Activated T-cell treated with anti-CD3 and anti-CD28 coated beads, Interleukin-2, amount 50 U/mL, for 72 hours (primary cell): ENCODE measurements around the gene HERC3. TPM values are rescaled to one million over a fixed set of nuclear protein-coding genes. Genes with fewer than 3 reads are reported as not detected.

Source experiments
- ATAC-seq, 2 donors: fragments of 150-1000 bp; cut with Tn5 transposase; replicated peaks in 1 of 2; 2 replicates each; pipeline ENCODE4 v1.10.0; 2021; ENCODE audit warnings: moderate library complexity in 2 of 2, mild to moderate bottlenecking in 1 of 2
- DNase-seq, 2 donors: peaks; one replicate each; pipeline ENCODE4 v3.0.0; 2021 to 2022; ENCODE audit warnings: mixed read lengths in 1 of 2
- H3K27ac Mint-ChIP-seq: one replicate; pipeline ENCODE4 v1.8.0; 2022; ENCODE audit warnings: mild to moderate bottlenecking, moderate library complexity, mixed read lengths
- H3K27me3 Mint-ChIP-seq: one replicate; pipeline ENCODE4 v1.8.0; 2022; ENCODE audit warnings: low read depth, mixed read lengths
- H3K36me3 Mint-ChIP-seq, 2 donors: one replicate each; pipeline ENCODE4 v1.8.0; 2022; ENCODE audit warnings: mixed read lengths in 2 of 2, mild to moderate bottlenecking in 1 of 2; ENCODE audit not compliant: insufficient read depth in 2 of 2
- H3K4me1 Mint-ChIP-seq: one replicate; pipeline ENCODE4 v1.8.0; 2022; ENCODE audit warnings: low read depth, mixed read lengths
- H3K4me3 Mint-ChIP-seq, 2 donors: one replicate each; pipeline ENCODE4 v1.8.0; 2022; ENCODE audit warnings: mild to moderate bottlenecking in 2 of 2, mixed read lengths in 2 of 2, moderate library complexity in 2 of 2
- H3K9me3 Mint-ChIP-seq, 2 donors: one replicate each; pipeline ENCODE4 v1.8.0; 2022; ENCODE audit warnings: mixed read lengths in 2 of 2
- total RNA-seq, 2 donors: library from RNA; stranded (reverse); gene quantifications; one replicate each; pipeline ENCODE4 v1.2.3, GENCODE V29; 2022

Gene HERC3
- total RNA-seq, 2 donors from 2014 or later, result 22.0 to 32.3 TPM

GRCh38 chr4:88649716-88650115 is 57.4 kb downstream of the HERC3 start:
- Mint-ChIP-seq H3K27ac (no peak overlapping the region), H3K36me3 (no peaks in the 10 kb centered on the region), H3K4me1 (peaks cover 35% of the 10 kb centered on the region), H3K4me3 (no peak overlapping the region), H3K27me3 (no peaks in the 10 kb centered on the region), H3K9me3 (no peaks in the 10 kb centered on the region)
- DNase-seq (no peak), ATAC-seq (no peak)

DNA sequence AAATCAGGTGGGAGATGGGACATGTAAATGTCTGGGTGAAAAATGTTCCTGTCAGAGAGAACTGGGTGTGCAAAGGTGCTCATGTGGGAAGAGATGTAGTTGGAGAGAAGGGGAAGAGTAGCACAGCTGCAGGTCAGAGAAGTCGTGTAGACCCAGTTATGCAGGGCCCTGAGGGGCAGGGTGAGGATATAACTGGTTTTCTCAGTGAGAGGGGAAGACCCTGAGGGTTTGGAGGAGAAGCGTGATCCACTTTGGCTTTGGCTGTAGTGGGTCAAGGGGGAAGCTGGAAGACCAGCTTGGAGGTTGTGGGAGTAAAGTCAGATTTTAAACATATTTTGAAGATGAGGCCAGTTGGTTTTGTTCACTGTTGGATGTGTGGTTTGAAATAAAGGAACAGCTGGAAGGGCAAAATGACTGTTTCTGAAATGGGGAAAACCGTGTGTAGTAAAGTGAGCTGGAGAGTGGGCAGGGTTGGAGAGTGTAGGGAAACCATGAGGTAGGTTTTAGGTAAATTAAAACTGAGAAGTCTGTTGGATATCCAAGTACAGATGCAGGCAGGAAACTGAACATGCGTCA is 61.2 kb downstream of the HERC3 start:
- H3K4me1 Mint-ChIP-seq, result peaks cover 19% of the 10 kb centered on the region
- no peak overlapping the region for H3K27ac Mint-ChIP-seq

GRCh38 chr4:88655226-88655625 is 62.9 kb downstream of the HERC3 start:
- Mint-ChIP-seq H3K27ac (no peak overlapping the region), H3K27me3 (no peaks in the 10 kb centered on the region), H3K36me3 (peaks cover 0 to 6% of the 10 kb centered on the region in 2 donors), H3K9me3 (no peaks in the 10 kb centered on the region), H3K4me1 (peaks cover 16% of the 10 kb centered on the region), H3K4me3 (no peak overlapping the region)
- ATAC-seq, result no peak
- DNase-seq, result no peak

More for the DNA sequence above, 61.2 kb downstream of the HERC3 start:
- no peaks in the 10 kb centered on the region for H3K9me3 Mint-ChIP-seq
- no peak overlapping the region for H3K4me3 Mint-ChIP-seq
- H3K27me3 Mint-ChIP-seq, result no peaks in the 10 kb centered on the region
- H3K36me3 Mint-ChIP-seq, result peaks cover 0 to 6% of the 10 kb centered on the region in 2 donors
- DNase-seq (no peak), ATAC-seq (no peak)

GRCh38 chr4:88659055-88659889 is 67.0 kb downstream of the HERC3 start:
- H3K4me3 Mint-ChIP-seq, result no peak overlapping the region
- H3K27ac Mint-ChIP-seq, result peak overlapping the region; percentile 59
- H3K4me1 Mint-ChIP-seq, result peaks cover 4% of the 10 kb centered on the region
- no peaks in the 10 kb centered on the region for H3K9me3 Mint-ChIP-seq
- no peaks in the 10 kb centered on the region for H3K27me3 Mint-ChIP-seq
- DNase-seq (peak; percentile 25 to 26), ATAC-seq (peak; percentile 64 to 73)
- H3K36me3 Mint-ChIP-seq, result peaks cover 0 to 6% of the 10 kb centered on the region in 2 donors

GRCh38 chr4:88659890-88660208 is 67.6 kb downstream of the HERC3 start:
- H3K36me3 Mint-ChIP-seq, result peaks cover 0 to 6% of the 10 kb centered on the region in 2 donors
- H3K27ac Mint-ChIP-seq, result peak overlapping the region; percentile 20
- no peak for ATAC-seq
- peaks cover 4% of the 10 kb centered on the region for H3K4me1 Mint-ChIP-seq
- no peaks in the 10 kb centered on the region for H3K27me3 Mint-ChIP-seq
- no peak for DNase-seq
- H3K9me3 Mint-ChIP-seq, result no peaks in the 10 kb centered on the region
- no peak overlapping the region for H3K4me3 Mint-ChIP-seq

- H3K9me3 Mint-ChIP-seq, result no peaks in the 10 kb centered on the region
- no peaks in the 10 kb centered on the region for H3K27me3 Mint-ChIP-seq
- H3K27ac Mint-ChIP-seq, result no peak overlapping the region
- ATAC-seq (no peak), DNase-seq (no peak)
- H3K4me1 Mint-ChIP-seq, result peaks cover 4% of the 10 kb centered on the region
- H3K4me3 Mint-ChIP-seq, result no peak overlapping the region
- peaks cover 0 to 4% of the 10 kb centered on the region in 2 donors for H3K36me3 Mint-ChIP-seq
These were observed 68.4 kb downstream of the HERC3 start for GRCh38 chr4:88660446-88661294.

DNA sequence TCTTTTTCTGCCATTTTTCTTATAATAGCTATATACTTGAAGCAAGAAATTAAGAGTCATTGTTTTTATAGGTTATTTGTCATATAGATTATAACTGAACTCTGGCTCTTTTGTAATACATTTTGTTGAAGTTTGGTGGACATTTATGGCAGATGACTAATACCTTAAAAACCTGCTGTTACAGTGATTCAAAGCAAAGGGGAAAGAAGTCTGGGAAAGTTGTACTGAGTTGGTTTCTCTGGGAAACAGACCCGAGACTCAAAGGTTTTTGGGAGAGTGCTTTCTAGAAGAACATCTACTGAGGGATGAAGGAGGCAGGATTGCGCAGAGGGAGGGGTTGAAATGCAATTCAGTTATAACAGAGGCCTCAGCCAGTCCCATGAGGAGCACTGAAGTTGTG is 69.5 kb downstream of the HERC3 start:
- Mint-ChIP-seq H3K4me3 (no peak overlapping the region), H3K36me3 (no peaks in the 10 kb centered on the region), H3K27me3 (no peaks in the 10 kb centered on the region), H3K27ac (no peak overlapping the region), H3K9me3 (no peaks in the 10 kb centered on the region), H3K4me1 (peaks cover 4% of the 10 kb centered on the region)
- no peak for DNase-seq
- no peak for ATAC-seq

- peak; percentile 54 to 60 for ATAC-seq
- H3K9me3 Mint-ChIP-seq, result no peaks in the 10 kb centered on the region
- peaks cover 0 to 3% of the 10 kb centered on the region in 2 donors for H3K36me3 Mint-ChIP-seq
- DNase-seq, result peak; percentile 22 to 32
- H3K4me3 Mint-ChIP-seq, result no peak overlapping the region
- H3K4me1 Mint-ChIP-seq, result peaks cover 12% of the 10 kb centered on the region
- H3K27me3 Mint-ChIP-seq, result no peaks in the 10 kb centered on the region
- H3K27ac Mint-ChIP-seq, result no peak overlapping the region
These were observed 80.7 kb downstream of the HERC3 start for GRCh38 chr4:88672987-88673386.

DNA sequence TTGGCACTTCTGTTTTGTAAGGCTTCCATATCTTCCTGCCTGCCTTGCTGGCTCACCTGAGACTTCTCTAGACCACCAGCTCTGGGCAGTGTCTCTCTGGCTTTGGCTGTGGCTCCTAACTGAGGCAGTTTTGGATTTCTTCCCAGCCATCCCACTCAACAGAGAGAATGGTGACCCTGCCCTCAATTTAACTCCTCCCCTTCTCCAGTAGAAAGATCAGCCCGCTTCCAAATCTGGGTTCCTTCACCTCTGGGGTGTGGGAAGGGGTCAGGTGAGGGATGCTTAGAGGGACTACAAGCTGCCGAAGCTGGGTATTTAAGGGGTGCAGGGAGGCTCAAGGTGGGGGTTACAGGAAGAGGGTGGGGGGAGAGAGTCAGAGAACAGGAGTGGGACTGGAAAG is 81.6 kb downstream of the HERC3 start:
- Mint-ChIP-seq H3K4me1 (peaks cover 12% of the 10 kb centered on the region), H3K4me3 (no peak overlapping the region), H3K36me3 (peaks cover 0 to 3% of the 10 kb centered on the region in 2 donors), H3K9me3 (no peaks in the 10 kb centered on the region), H3K27ac (no peak overlapping the region), H3K27me3 (no peaks in the 10 kb centered on the region)
- DNase-seq, result no peak
- no peak for ATAC-seq

DNA sequence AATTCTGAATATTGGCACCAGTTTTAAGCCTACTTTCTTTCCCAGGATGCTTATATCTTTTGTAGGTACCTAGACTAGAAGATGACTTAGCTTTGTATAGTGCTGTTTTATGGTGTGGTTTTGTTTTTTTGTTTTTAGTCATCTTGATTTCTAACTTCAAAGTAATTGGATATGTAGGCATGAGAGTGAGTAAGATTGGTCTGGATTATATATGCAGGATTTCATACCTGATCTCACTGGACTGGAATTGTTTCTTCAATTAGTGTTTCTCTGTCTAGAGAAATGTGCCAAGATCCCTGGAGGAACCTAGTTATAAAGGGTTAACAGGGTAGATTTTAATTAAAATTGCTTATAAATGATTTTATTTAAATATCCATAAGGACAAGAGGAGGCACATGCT is 82.3 kb downstream of the HERC3 start:
- Mint-ChIP-seq H3K4me3 (no peak overlapping the region), H3K36me3 (peaks cover 0 to 3% of the 10 kb centered on the region in 2 donors), H3K9me3 (no peaks in the 10 kb centered on the region), H3K27me3 (no peaks in the 10 kb centered on the region), H3K27ac (no peak overlapping the region), H3K4me1 (peaks cover 12% of the 10 kb centered on the region)
- DNase-seq, result no peak
- ATAC-seq, result peak; percentile 66 to 71

- Mint-ChIP-seq H3K4me3 (no peak overlapping the region), H3K9me3 (no peaks in the 10 kb centered on the region), H3K4me1 (peaks cover 12% of the 10 kb centered on the region), H3K27ac (no peak overlapping the region), H3K36me3 (peaks cover 0 to 5% of the 10 kb centered on the region in 2 donors), H3K27me3 (no peaks in the 10 kb centered on the region)
- DNase-seq (no peak), ATAC-seq (no peak)
These were observed 82.7 kb downstream of the HERC3 start for GRCh38 chr4:88674979-88675378.

DNA sequence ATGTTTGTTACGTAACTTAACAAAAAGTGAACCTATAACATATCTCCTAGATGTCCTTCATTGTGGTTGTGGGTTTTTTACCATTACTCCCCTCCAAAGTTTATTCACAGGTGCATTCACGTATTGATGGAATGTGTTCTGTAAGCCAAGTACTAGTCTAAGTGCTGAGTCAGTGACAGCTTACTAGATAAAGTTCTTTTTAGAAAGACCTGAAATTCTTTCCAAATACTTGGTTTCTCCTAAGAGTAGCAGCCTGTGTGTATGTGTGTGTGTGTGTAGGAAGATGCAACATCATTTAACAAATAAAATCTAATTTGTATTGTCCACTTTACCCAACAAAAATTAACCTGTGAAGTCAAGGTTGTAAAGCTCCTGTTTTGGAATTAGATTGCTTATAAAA is 83.3 kb downstream of the HERC3 start:
- DNase-seq (no peak), ATAC-seq (no peak)
- H3K4me1 Mint-ChIP-seq, result peaks cover 8% of the 10 kb centered on the region
- H3K27me3 Mint-ChIP-seq, result no peaks in the 10 kb centered on the region
- H3K9me3 Mint-ChIP-seq, result no peaks in the 10 kb centered on the region
- H3K27ac Mint-ChIP-seq, result no peak overlapping the region
- H3K36me3 Mint-ChIP-seq, result peaks cover 0 to 5% of the 10 kb centered on the region in 2 donors
- no peak overlapping the region for H3K4me3 Mint-ChIP-seq

DNA sequence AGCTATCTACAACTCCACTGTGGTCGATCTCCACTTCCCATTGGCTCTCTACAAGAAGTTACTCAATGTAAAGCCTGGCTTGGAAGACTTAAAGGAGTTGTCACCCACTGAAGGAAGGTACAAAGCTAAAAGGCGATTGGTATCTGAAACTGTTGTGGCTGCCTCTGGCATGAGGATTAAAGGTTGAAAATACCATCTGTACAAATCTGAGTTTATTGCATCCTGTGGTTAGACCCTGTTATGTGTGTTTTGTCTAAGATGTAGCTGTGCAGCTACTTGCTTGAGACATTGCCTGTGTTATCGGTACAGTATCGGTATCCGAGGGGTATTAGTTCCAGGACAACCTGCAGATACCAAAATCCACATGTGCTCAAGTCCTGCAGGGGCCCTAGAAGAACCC is 88.9 kb downstream of the HERC3 start:
- no peak overlapping the region for H3K4me3 Mint-ChIP-seq
- H3K4me1 Mint-ChIP-seq, result no peaks in the 10 kb centered on the region
- peaks cover 5 to 8% of the 10 kb centered on the region in 2 donors for H3K36me3 Mint-ChIP-seq
- ATAC-seq (no peak), DNase-seq (no peak)
- no peak overlapping the region for H3K27ac Mint-ChIP-seq
- H3K9me3 Mint-ChIP-seq, result no peaks in the 10 kb centered on the region
- no peaks in the 10 kb centered on the region for H3K27me3 Mint-ChIP-seq
